GM18873 (cell line): ENCODE results near the gene SPATA32.

Experiments used
- ATAC-seq: cut with Tn5 transposase; IDR thresholded peaks from one replicate; pipeline ENCODE4 v1.9.1; 2021; ENCODE audit warnings: mild to moderate bottlenecking, moderate library complexity, moderate number of reproducible peaks; ENCODE audit not compliant: unreplicated experiment, low FRiP score

Gene SPATA32

GRCh38 chr17:45222014-45222288 is 39.9 kb downstream of the SPATA32 start:
- no peak for ATAC-seq

- no peak for ATAC-seq
Measured at GRCh38 chr17:45221081-45222013, 40.5 kb downstream of the SPATA32 start, which contains the start of gene FMNL1. FMNL1 (plus strand) TSS chr17:45221885; CDS start chr17:45222125, 240 bp downstream.

- ATAC-seq: no peak
Measured at GRCh38 chr17:45220079-45220478, 41.8 kb downstream of the SPATA32 start.

- no peak for ATAC-seq
Measured at GRCh38 chr17:45218895-45219661, 42.8 kb downstream of the SPATA32 start.
